T-helper 1 cell treated with Interleukin-12 subunit alpha and Interleukin-12 subunit beta and Interleukin-4 antibody, amounts not matched to agents 30 μg/mL and 1 μg/mL, for 36 hours (primary cell): ENCODE measurements around the gene NPAS2.

Source experiments
- H3K27ac Mint-ChIP-seq: one replicate; pipeline ENCODE4 v1.8.0; 2021; ENCODE audit warnings: mild to moderate bottlenecking, mixed read lengths
- H3K27me3 Mint-ChIP-seq: one replicate; pipeline ENCODE4 v1.8.0; 2021; ENCODE audit warnings: low read depth, mixed read lengths
- H3K36me3 Mint-ChIP-seq: one replicate; pipeline ENCODE4 v1.8.0; 2021; ENCODE audit warnings: low read depth, mixed read lengths
- H3K4me1 Mint-ChIP-seq: one replicate; pipeline ENCODE4 v1.8.0; 2021; ENCODE audit warnings: low read depth, mixed read lengths
- H3K4me3 Mint-ChIP-seq: one replicate; pipeline ENCODE4 v1.8.0; 2021; ENCODE audit warnings: mild to moderate bottlenecking, moderate library complexity, mixed read lengths
- H3K9me3 Mint-ChIP-seq: one replicate; pipeline ENCODE4 v1.8.0; 2021; ENCODE audit warnings: mixed read lengths

Gene NPAS2

GRCh38 chr2:100786297-100786658 lies 33.7 kb upstream of the NPAS2 start:
- no peak overlapping the region for H3K27ac Mint-ChIP-seq
- H3K4me1 Mint-ChIP-seq = no peaks in the 10 kb centered on the region
- H3K9me3 Mint-ChIP-seq = no peaks in the 10 kb centered on the region
- H3K27me3 Mint-ChIP-seq = no peaks in the 10 kb centered on the region
- H3K4me3 Mint-ChIP-seq = no peak overlapping the region
- no peaks in the 10 kb centered on the region for H3K36me3 Mint-ChIP-seq

- no peak overlapping the region for H3K4me3 Mint-ChIP-seq
- no peaks in the 10 kb centered on the region for H3K4me1 Mint-ChIP-seq
- H3K9me3 Mint-ChIP-seq = no peaks in the 10 kb centered on the region
- no peak overlapping the region for H3K27ac Mint-ChIP-seq
- no peaks in the 10 kb centered on the region for H3K36me3 Mint-ChIP-seq
- no peaks in the 10 kb centered on the region for H3K27me3 Mint-ChIP-seq
These were observed 33.0 kb upstream of the NPAS2 start for GRCh38 chr2:100786985-100787384.

DNA sequence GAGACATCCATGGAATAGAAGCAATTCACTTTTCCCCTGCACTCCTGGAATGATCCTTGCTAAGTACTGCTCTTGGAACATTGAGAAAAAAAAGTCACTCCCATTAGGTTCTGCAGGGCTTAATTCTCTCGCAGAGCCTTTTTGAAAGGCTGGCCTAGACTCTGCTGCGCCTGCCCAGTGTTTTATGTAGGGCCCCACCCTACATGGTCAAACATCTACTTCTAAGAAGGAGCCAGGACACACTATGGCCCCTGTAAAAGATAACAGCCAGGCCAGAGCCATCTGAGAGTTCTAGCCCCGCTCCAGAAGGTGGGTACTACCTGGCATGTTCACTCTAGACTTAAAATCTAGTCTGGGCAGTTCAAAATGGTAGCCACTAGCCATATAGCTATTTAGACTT lies 30.6 kb upstream of the NPAS2 start:
- no peaks in the 10 kb centered on the region for H3K36me3 Mint-ChIP-seq
- H3K4me1 Mint-ChIP-seq = no peaks in the 10 kb centered on the region
- no peak overlapping the region for H3K27ac Mint-ChIP-seq
- no peaks in the 10 kb centered on the region for H3K9me3 Mint-ChIP-seq
- H3K4me3 Mint-ChIP-seq = no peak overlapping the region
- H3K27me3 Mint-ChIP-seq = no peaks in the 10 kb centered on the region

- H3K4me3 Mint-ChIP-seq = no peak overlapping the region
- no peaks in the 10 kb centered on the region for H3K4me1 Mint-ChIP-seq
- H3K36me3 Mint-ChIP-seq = no peaks in the 10 kb centered on the region
- no peak overlapping the region for H3K27ac Mint-ChIP-seq
- no peaks in the 10 kb centered on the region for H3K9me3 Mint-ChIP-seq
- H3K27me3 Mint-ChIP-seq = no peaks in the 10 kb centered on the region
These were observed 28.5 kb upstream of the NPAS2 start for GRCh38 chr2:100791294-100791935.

DNA sequence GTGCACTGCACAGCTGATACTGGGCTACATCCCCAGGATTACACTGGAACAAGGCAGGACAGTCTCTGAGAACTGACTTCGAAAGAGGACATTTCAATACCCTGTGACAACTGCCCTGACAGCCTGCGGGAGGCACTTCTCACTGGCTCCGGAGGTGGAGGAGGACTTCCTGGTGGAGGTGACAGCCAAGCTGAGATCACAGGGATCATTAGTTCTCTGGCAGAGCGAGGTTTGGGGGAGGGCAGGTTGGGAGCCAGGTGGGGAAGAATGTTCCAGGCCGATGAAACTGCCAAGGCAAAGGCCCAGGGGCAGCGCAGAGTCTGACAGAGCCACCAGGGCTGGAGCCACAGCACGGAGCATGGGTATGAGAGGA lies 28.0 kb upstream of the NPAS2 start:
- Mint-ChIP-seq H3K27me3 (no peaks in the 10 kb centered on the region), H3K4me1 (no peaks in the 10 kb centered on the region), H3K4me3 (no peak overlapping the region), H3K27ac (no peak overlapping the region), H3K36me3 (no peaks in the 10 kb centered on the region), H3K9me3 (no peaks in the 10 kb centered on the region)

DNA sequence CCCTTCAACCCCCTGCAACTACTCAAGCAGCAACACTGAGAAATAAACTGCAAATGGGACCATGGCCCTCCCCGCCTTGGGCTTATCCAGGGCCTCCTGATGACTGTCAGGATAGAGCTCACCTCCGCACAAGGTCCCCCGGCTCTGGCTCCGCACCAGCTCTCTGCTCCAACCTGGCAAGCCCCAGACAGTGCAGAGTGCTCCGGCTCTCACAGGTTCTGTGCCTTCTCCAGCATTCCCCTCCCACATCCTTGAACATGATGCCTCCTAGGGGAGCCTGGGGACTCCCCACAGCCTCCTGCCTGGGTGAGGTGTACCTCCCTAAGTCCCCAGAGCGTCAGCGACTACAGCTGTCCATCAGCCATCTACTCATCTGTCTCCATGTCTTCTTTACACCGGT lies 26.7 kb upstream of the NPAS2 start:
- Mint-ChIP-seq H3K9me3 (no peaks in the 10 kb centered on the region), H3K27ac (no peak overlapping the region), H3K36me3 (no peaks in the 10 kb centered on the region), H3K4me3 (no peak overlapping the region), H3K4me1 (no peaks in the 10 kb centered on the region), H3K27me3 (no peaks in the 10 kb centered on the region)

GRCh38 chr2:100793982-100794381 lies 26.0 kb upstream of the NPAS2 start:
- Mint-ChIP-seq H3K27ac (no peak overlapping the region), H3K4me3 (no peak overlapping the region), H3K36me3 (no peaks in the 10 kb centered on the region), H3K4me1 (no peaks in the 10 kb centered on the region), H3K9me3 (no peaks in the 10 kb centered on the region), H3K27me3 (no peaks in the 10 kb centered on the region)

DNA sequence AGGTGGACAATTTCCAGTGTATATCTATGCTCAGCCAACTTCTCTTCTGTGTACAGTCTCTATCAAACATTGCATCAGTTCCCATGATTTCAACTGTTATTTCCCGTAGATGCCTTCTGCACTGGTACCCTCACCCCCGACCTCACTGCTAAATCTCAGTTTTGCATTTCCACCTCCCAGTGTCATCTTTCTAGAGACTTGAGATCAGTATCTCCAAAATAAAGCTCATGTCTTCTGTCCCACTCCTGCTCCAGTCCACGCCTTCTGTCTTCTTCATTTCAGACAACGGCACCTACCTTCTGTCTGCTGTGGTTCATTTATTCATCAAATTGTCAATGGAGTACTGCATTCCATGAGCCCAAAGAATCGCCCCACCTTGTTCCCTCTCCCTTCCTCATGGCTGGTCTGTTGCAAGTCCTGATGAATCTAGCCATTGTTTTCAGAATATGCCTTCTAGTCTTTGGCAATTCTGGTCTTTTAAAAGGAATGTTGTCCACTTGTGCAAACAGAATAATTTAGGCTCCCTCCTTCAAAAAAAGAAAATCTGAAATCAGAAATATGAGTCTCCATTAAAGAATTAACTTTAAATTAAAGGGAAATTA lies 23.3 kb upstream of the NPAS2 start:
- Mint-ChIP-seq H3K27ac (no peak overlapping the region), H3K36me3 (no peaks in the 10 kb centered on the region), H3K4me1 (no peaks in the 10 kb centered on the region), H3K4me3 (no peak overlapping the region), H3K27me3 (no peaks in the 10 kb centered on the region), H3K9me3 (no peaks in the 10 kb centered on the region)

DNA sequence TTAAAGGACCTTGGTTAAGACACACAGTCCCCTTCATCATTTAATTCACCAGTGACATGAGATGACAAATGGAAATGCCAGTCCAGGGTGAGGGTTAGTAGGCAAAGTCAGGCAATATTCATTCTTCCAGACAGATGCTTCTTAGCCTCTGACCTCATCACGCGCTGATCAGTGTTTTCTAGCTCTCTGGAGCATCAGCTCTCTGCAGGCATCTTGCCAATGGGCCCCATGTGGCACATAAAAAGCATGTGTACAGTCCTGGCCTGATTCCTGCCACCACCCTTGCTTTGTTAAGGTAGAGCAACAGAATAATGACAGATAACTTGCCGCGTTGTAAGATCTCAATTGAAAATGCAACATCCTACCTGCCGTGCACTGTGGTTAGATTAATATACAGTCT lies 20.3 kb upstream of the NPAS2 start:
- no peak overlapping the region for H3K27ac Mint-ChIP-seq
- H3K27me3 Mint-ChIP-seq = no peaks in the 10 kb centered on the region
- H3K36me3 Mint-ChIP-seq = no peaks in the 10 kb centered on the region
- H3K4me1 Mint-ChIP-seq = no peaks in the 10 kb centered on the region
- no peaks in the 10 kb centered on the region for H3K9me3 Mint-ChIP-seq
- H3K4me3 Mint-ChIP-seq = no peak overlapping the region

GRCh38 chr2:100800915-100801314 lies 19.0 kb upstream of the NPAS2 start:
- no peaks in the 10 kb centered on the region for H3K4me1 Mint-ChIP-seq
- no peak overlapping the region for H3K4me3 Mint-ChIP-seq
- H3K9me3 Mint-ChIP-seq = no peaks in the 10 kb centered on the region
- H3K27me3 Mint-ChIP-seq = peaks cover 4% of the 10 kb centered on the region
- no peaks in the 10 kb centered on the region for H3K36me3 Mint-ChIP-seq
- no peak overlapping the region for H3K27ac Mint-ChIP-seq

DNA sequence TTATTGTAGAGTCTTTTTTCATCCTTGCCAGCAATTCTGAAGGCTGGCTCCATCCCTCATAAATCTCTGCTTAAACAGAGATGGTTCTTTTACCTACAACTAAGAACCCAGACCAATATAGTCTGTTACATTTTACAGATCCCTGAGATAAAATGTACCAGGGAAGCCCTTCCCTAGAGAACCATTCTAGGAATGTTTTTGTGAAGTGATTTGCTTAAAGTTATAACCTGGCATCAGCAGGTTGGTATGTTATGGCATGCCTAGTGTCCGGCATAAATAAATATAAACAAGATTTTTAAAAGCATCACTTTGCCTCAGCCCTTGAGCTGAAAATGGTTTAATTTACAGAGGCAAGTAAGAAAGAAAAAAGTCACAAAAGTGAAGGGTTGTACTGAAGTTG lies 18.5 kb upstream of the NPAS2 start:
- Mint-ChIP-seq H3K4me1 (no peaks in the 10 kb centered on the region), H3K27me3 (peaks cover 4% of the 10 kb centered on the region), H3K27ac (no peak overlapping the region), H3K9me3 (no peaks in the 10 kb centered on the region), H3K4me3 (no peak overlapping the region), H3K36me3 (no peaks in the 10 kb centered on the region)

- H3K4me3 Mint-ChIP-seq = no peak overlapping the region
- H3K9me3 Mint-ChIP-seq = no peaks in the 10 kb centered on the region
These were observed 17.9 kb upstream of the NPAS2 start for GRCh38 chr2:100802066-100802465.

DNA sequence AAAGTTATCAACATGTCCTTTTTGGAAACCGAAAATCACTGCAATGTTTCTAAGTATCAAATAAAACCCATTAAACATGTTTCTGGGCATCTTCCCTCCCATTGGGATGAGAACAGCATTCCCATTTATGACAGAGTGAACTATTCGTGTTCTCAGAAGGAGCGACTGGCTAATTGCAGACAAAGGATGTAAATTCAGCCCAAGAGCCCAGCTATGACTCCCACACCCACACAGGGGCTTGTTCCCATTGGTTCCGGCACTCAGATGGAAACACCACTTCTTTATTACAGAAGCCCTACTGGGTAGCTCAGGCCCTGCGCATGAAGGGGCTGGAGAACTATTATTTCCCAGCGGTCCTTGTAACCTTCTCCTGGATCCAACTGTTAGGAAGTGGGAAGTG lies 16.6 kb upstream of the NPAS2 start:
- H3K27ac Mint-ChIP-seq = no peak overlapping the region
- H3K36me3 Mint-ChIP-seq = no peaks in the 10 kb centered on the region
- H3K9me3 Mint-ChIP-seq = no peaks in the 10 kb centered on the region

More at GRCh38 chr2:100802066-100802465, 17.9 kb upstream of the NPAS2 start:
- peaks cover 4% of the 10 kb centered on the region for H3K27me3 Mint-ChIP-seq
- H3K4me1 Mint-ChIP-seq = no peaks in the 10 kb centered on the region
- H3K27ac Mint-ChIP-seq = no peak overlapping the region
- H3K36me3 Mint-ChIP-seq = no peaks in the 10 kb centered on the region

DNA sequence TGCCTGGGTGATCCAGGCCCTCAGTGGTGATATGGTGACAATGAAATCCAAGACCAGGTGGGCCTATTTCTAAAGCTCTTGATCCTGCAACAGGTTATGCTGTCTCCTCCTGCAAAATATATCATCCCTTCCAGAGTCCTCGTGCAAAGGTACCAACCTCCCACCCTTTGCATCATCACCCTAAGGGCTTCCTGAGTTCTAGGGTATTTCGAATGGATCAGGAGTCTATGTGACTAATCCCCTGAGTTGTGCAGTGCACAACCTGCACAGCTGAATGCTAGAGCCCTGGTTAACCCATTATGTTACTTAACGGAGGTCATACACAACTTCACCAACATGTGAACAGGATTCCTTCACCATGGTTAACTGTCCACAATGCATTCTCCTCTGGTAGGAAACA lies 13.4 kb upstream of the NPAS2 start:
- H3K4me1 Mint-ChIP-seq = no peaks in the 10 kb centered on the region
- no peak overlapping the region for H3K27ac Mint-ChIP-seq
- peaks cover 9% of the 10 kb centered on the region for H3K27me3 Mint-ChIP-seq
- H3K36me3 Mint-ChIP-seq = no peaks in the 10 kb centered on the region
- no peak overlapping the region for H3K4me3 Mint-ChIP-seq
- no peaks in the 10 kb centered on the region for H3K9me3 Mint-ChIP-seq

More for the DNA sequence above, 16.6 kb upstream of the NPAS2 start:
- Mint-ChIP-seq H3K4me1 (no peaks in the 10 kb centered on the region), H3K4me3 (no peak overlapping the region), H3K27me3 (peaks cover 4% of the 10 kb centered on the region)

DNA sequence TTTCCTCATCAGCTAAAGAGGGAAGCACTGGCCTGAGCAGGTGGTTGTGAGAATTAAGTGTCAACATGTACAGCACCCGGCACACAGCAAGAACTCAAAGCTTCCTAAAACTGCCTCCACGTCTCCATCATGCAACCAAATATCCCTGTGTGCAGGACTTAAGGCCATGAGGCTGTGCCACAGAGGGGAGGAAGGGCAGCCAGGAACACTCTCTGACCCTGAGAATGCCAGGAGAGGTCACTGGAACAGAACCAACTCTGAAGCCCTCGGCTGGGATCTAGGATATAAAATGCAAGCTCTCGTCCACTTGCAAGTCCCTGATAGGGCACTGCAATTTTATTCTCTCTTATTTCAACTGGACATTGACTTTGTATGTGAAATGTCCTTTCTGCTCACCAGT lies 12.2 kb upstream of the NPAS2 start:
- Mint-ChIP-seq H3K9me3 (no peaks in the 10 kb centered on the region), H3K36me3 (peaks cover 2% of the 10 kb centered on the region), H3K27me3 (peaks cover 9% of the 10 kb centered on the region), H3K4me3 (no peak overlapping the region), H3K4me1 (peaks cover 9% of the 10 kb centered on the region), H3K27ac (no peak overlapping the region)

GRCh38 chr2:100808582-100808981 lies 11.4 kb upstream of the NPAS2 start:
- Mint-ChIP-seq H3K27ac (no peak overlapping the region), H3K36me3 (peaks cover 2% of the 10 kb centered on the region), H3K27me3 (peaks cover 9% of the 10 kb centered on the region), H3K4me1 (peaks cover 13% of the 10 kb centered on the region), H3K4me3 (no peak overlapping the region), H3K9me3 (no peaks in the 10 kb centered on the region)
